DND-41 (cell line): ENCODE results near the gene ABLIM1.

Source experiments
- ATAC-seq: fragments of 200-7000 bp; cut with Tn5 transposase; 3 replicates; pipeline ENCODE4 v1.9.1; 2021; ENCODE audit warnings: low read depth; ENCODE audit not compliant: insufficient read depth
- DNase-seq: peaks from one replicate; pipeline ENCODE4 v3.0.0-alpha.2; 2020
- H2AFZ ChIP-seq: 2 replicates; pipeline ENCODE4 v1.6.0; 2012; ENCODE audit warnings: low read depth, low read length
- H3K27ac ChIP-seq: 2 replicates; pipeline ENCODE4 v1.5.1; 2012; ENCODE audit warnings: low read length, inconsistent platforms
- H3K27me3 ChIP-seq: fragments of 200-600 bp; sonication (generic); 2 replicates; pipeline ENCODE4 v1.6.0; 2012; ENCODE audit warnings: low read length, mild to moderate bottlenecking, inconsistent platforms; ENCODE audit not compliant: insufficient read depth, poor library complexity
- H3K36me3 ChIP-seq: 2 replicates; pipeline ENCODE4 v1.5.1; 2012; ENCODE audit warnings: low read length, inconsistent platforms; ENCODE audit not compliant: insufficient read depth
- H3K4me1 ChIP-seq: 2 replicates; pipeline ENCODE4 v1.5.1; 2012; ENCODE audit warnings: mild to moderate bottlenecking, low read length; ENCODE audit not compliant: insufficient read depth
- H3K4me2 ChIP-seq: 2 replicates; pipeline ENCODE4 v1.6.0; 2012; ENCODE audit warnings: mild to moderate bottlenecking, moderate library complexity, low read length, inconsistent platforms; ENCODE audit not compliant: insufficient read depth
- H3K4me3 ChIP-seq, 2 experiments: fragments of 200-600 bp in 1 of 2; shearing (Covaris generic) in 1 of 2; 2 replicates each; pipeline ENCODE4 v1.5.1; 2012 to 2016; ENCODE audit warnings: inconsistent platforms in 2 of 2, low read length in 2 of 2, mild to moderate bottlenecking in 2 of 2, low read depth in 1 of 2, moderate library complexity in 1 of 2
- H3K79me2 ChIP-seq: 2 replicates; pipeline ENCODE4 v1.6.0; 2012; ENCODE audit warnings: low read length, inconsistent platforms; ENCODE audit not compliant: insufficient read depth
- H3K9ac ChIP-seq: 2 replicates; pipeline ENCODE4 v1.6.0; 2012; ENCODE audit warnings: low read depth, mild to moderate bottlenecking, inconsistent platforms, low read length, moderate library complexity
- H3K9me3 ChIP-seq: 2 replicates; pipeline ENCODE4 v1.5.1; 2012; ENCODE audit warnings: low read length, moderate library complexity, mild to moderate bottlenecking, inconsistent platforms; ENCODE audit not compliant: insufficient read depth, severe bottlenecking
- H4K20me1 ChIP-seq: 2 replicates; pipeline ENCODE4 v1.6.0; 2012; ENCODE audit warnings: low read length; ENCODE audit not compliant: insufficient read depth
- EZH2 ChIP-seq: IDR thresholded peaks from 3 replicates; pipeline ENCODE4 v1.6.1; 2012; ENCODE audit warnings: borderline replicate concordance, low read depth, mild to moderate bottlenecking, moderate library complexity, low read length, inconsistent platforms; ENCODE audit not compliant: severe bottlenecking
- TF ChIP-seq, protein P1 (sequence below): IDR thresholded peaks from 2 replicates; pipeline ENCODE4 v1.5.1; 2012; ENCODE audit warnings: borderline replicate concordance, low read length, moderate library complexity, mild to moderate bottlenecking; ENCODE audit not compliant: poor library complexity, severe bottlenecking; ENCODE audit errors: extremely low read depth

The ABLIM1 gene

DNA sequence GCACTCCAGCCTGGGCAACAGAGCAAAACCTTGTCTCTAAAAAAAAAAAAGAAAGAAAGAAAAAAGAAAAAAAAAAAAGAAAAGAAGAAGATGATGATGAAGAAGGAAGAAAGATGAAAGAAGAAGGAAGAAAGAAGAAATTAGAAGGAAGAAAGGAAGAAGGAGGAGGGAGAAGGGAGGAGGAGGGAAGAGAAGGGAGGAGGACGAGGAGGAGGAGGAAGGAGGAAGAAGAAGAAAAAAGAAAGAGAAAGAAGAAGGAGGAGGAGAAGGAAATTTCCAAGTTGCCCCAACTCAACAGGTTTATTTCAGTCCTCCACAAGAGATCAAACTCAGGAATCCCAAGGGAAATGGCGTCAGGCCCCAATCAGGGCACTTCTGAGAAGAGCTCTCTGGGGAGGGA, 115.7 kb downstream of the ABLIM1 start:
- peaks cover 4% of the 10 kb centered on the region; the same call in 1 of the 2 replicates for H4K20me1 ChIP-seq
- H3K27me3 ChIP-seq = peaks cover under 1% of the 10 kb centered on the region
- no peak overlapping the region for H3K27ac ChIP-seq
- H3K9me3 ChIP-seq = no peaks in the 10 kb centered on the region
- peaks cover 62% of the 10 kb centered on the region for H3K4me1 ChIP-seq
- TF ChIP-seq, protein P1, sequence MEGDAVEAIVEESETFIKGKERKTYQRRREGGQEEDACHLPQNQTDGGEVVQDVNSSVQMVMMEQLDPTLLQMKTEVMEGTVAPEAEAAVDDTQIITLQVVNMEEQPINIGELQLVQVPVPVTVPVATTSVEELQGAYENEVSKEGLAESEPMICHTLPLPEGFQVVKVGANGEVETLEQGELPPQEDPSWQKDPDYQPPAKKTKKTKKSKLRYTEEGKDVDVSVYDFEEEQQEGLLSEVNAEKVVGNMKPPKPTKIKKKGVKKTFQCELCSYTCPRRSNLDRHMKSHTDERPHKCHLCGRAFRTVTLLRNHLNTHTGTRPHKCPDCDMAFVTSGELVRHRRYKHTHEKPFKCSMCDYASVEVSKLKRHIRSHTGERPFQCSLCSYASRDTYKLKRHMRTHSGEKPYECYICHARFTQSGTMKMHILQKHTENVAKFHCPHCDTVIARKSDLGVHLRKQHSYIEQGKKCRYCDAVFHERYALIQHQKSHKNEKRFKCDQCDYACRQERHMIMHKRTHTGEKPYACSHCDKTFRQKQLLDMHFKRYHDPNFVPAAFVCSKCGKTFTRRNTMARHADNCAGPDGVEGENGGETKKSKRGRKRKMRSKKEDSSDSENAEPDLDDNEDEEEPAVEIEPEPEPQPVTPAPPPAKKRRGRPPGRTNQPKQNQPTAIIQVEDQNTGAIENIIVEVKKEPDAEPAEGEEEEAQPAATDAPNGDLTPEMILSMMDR = no peak
- no peak for TF ChIP-seq EZH2
- ATAC-seq = no peak
- H3K79me2 ChIP-seq = no peaks in the 10 kb centered on the region
- no peaks in the 10 kb centered on the region for H3K36me3 ChIP-seq
- H3K4me2 ChIP-seq = no peak overlapping the region
- DNase-seq = no peak
- H2AFZ ChIP-seq = no peak overlapping the region
- H3K9ac ChIP-seq = no peak overlapping the region
- H3K4me3 ChIP-seq = no peak overlapping the region

DNA sequence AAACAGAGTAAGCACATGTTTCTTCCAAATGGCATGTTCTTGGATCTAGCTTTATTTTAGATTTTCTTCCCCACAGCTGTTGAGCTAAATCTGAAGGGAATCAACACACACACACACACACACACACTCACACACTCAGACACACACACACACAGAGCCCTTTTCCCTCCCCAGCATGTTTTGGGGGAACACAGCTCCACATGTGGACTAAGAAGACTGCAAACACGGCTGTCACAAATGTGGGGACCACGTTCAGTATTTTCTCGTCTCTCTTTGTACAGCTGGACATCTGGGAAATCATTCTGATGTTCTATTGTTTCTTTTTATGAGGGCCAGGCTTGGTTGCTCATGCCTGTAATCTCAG, 116.3 kb downstream of the ABLIM1 start:
- Histone ChIP-seq H3K4me1 (peaks cover 62% of the 10 kb centered on the region), H3K27ac (peak overlapping the region; percentile 1), H3K79me2 (no peaks in the 10 kb centered on the region), H4K20me1 (peaks cover 4% of the 10 kb centered on the region; the same call in 1 of the 2 replicates), H3K9ac (no peak overlapping the region), H3K36me3 (no peaks in the 10 kb centered on the region), H3K4me2 (no peak overlapping the region; the same call in 1 of the 2 replicates), H3K4me3 (no peak overlapping the region), H3K27me3 (peaks cover 4% of the 10 kb centered on the region), H2AFZ (no peak overlapping the region), H3K9me3 (no peaks in the 10 kb centered on the region)
- no peak for ATAC-seq
- DNase-seq = no peak
- no peak for TF ChIP-seq EZH2
- TF ChIP-seq, protein P1 = no peak

DNA sequence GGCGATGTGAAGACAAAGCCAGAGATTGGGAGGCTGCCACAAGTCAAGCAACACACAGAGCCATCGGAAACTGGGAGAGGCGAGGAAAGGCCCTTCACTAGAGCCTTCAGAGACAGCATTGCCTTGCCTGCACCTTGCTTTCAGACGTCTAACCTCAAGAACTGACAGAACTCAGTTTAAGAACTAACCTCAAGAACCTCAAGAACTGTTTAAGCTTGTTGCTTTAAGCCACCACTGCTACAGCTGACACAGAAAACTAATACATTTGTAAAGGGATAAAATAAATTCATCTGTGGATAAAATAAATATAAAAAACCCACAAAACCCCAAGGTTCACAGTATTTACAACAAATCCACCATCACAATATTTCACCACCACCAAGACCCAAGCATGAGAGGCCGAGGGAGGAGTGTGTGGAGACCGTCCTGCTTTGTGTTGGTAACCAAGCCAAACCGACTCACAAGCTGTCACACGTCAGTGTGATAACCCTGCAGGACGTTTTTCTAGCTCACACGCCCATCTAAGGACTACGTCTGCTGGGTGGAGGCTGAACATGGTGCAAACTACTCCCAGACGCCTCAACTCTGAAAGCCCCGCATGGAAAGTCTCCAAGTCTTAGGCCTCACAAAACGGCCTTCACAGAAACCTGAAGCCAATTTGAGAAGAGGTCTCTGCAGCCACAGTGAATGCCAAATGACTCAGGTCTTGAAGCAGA, 116.8 kb downstream of the ABLIM1 start:
- Histone ChIP-seq H3K4me2 (peak overlapping the region; percentile 18), H3K4me3 (no peak overlapping the region), H3K27ac (peak overlapping the region; percentile 1; the same call in 1 of the 2 replicates), H3K36me3 (no peaks in the 10 kb centered on the region), H3K9me3 (no peaks in the 10 kb centered on the region), H3K9ac (no peak overlapping the region), H4K20me1 (peaks cover 4% of the 10 kb centered on the region; the same call in 1 of the 2 replicates), H3K27me3 (peaks cover 5% of the 10 kb centered on the region), H3K79me2 (no peaks in the 10 kb centered on the region), H3K4me1 (peaks cover 62% of the 10 kb centered on the region), H2AFZ (no peak overlapping the region)
- TF ChIP-seq, protein P1 = no peak
- TF ChIP-seq EZH2 = no peak
- DNase-seq (peak; percentile 73), ATAC-seq (peak; percentile 72)
